Measurements from ENCODE around the gene NFATC1. TPM values are rescaled to one million over a fixed set of nuclear protein-coding genes. Genes with fewer than 3 reads are reported as not detected.
A peak's percentile ranks its signal among the peaks of the same experiment; 100 is the strongest.

The NFATC1 gene
- total RNA-seq, 1 experiment from 2014 or later = 0.10 TPM

DNA sequence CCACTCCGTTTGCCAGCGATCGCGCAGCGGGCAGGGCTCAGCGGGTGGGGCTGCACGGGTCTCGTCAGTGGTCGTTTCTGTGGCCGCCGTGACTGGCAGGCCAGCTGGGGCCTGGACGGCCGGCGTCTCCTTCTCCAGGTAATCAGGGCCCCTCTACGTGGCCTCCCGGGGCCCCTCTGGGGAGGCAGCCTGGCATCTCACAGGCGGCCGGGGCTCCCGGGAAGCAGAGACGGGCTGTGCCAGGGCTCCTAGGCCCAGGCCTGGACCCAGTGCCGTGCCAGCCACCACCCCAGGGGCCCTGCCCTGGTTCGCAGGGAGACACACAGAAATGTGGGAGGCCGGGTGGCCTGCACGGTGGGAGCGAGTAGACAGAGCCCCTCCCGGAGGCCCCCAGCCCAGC is 59.5 kb downstream of the NFATC1 start:
- no peak for DNase-seq (ENCODE audit: low read depth)

DNA sequence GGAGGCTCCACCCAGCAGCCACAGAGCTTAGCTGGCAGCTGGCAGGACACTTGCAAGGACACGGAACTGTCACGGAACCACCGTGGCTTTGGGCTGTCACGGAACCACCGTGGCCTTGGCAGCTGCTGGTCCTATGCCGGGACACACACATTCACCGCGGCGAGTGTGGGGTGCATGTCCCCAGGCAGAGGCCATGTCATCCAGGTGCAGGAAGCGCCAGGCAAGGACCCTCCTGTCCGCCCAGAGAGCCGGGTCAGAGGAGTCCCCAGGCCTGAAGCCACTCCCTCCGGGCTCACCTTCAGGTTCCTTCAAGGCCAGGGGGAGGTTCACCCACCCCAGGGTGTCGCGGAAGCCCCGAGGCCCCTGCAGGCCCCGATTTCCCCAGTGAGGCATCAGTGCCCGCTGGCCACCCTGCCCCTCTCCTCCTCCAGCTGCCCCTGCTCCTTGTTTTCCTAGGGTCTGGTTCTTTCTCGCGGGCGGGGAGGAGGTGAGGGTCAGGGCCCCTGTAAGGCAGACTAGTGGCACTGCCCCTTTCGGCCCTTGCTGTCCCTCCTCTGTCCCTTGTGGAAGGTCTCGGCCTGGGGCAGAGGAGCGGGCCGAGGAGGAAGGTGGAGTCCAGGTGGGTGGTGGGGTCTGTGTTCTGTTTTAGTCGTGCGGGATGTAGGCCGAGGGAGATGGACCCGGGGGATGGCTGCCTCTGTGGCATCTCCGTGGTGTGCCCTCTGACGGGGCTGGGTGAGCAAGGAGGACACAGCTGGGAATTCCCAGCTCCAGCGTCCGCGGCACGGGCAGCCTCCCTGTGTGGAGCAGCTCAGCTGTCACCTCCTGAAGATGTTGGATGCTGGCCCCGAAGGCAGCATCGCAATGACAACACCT is 60.6 kb downstream of the NFATC1 start:
- no peak for DNase-seq (ENCODE audit: low read depth)

GRCh38 chr18:79457239-79457638 is 61.5 kb downstream of the NFATC1 start:
- DNase-seq (ENCODE audit: low read depth) = no peak

GRCh38 chr18:79457652-79458051 is 61.9 kb downstream of the NFATC1 start:
- DNase-seq (ENCODE audit: low read depth) = no peak

DNA sequence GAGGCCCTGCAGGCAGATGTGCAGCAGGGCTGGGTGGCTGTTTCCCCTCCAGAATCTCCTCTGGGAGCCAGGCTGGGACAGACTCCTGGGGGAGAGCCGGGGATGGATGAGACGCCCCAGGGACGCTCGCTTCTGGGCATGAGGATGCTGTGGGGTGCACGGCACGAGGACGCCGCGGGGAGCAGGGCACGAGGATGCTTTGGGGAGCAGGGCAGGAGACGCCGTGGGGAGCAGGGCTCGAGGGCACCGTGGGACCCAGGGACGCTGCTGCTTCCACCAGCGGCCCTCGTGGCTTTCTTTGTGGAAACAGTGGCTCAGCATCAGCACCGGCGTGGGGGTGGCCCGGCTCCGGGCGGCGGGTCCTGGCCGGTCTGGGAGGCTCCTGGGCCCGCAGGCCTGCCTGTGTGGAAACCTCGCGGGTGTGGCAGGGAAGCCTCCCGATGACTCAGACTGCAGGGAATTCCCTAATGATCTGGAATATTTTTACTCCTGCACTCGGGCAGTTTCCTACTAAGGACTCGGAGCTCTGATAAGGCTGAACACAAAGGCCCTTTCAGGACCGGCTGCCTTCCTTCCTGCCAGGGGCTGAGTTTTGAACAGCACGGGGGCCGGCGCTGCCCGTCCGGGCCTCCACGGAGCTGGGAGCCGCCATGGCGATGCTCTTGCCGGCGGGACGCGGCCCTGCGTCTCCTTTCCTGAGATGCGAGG is 62.6 kb downstream of the NFATC1 start:
- DNase-seq (ENCODE audit: low read depth) = peak; percentile 86

GRCh38 chr18:79458917-79459803 is 63.4 kb downstream of the NFATC1 start:
- DNase-seq (ENCODE audit: low read depth) = no peak

- peak; percentile 23 for DNase-seq (ENCODE audit: low read depth)
Measured at GRCh38 chr18:79459946-79460480, 64.3 kb downstream of the NFATC1 start.

GRCh38 chr18:79460481-79461300 is 65.0 kb downstream of the NFATC1 start:
- DNase-seq (ENCODE audit: low read depth) = no peak

DNA sequence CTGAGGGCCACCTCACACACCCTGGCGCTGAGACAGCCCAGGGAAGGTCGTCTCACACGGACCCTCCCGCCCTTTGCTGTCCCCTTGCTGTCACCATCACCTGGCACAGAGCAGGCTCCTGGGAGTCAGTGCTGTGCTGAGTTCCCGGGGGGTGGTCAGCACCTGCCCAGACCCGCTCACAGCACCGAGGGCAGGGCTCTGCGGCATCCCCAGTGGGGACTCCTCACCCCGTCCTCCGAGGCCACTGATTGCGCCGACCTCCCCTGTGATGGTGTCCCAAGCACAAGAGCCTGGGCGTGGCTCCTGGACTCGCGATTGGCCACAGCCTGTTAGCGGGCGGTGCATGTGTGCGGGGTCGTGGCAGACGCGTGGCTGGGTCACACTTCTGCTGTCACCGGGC is 65.9 kb downstream of the NFATC1 start:
- DNase-seq (ENCODE audit: low read depth) = no peak

- no peak for DNase-seq (ENCODE audit: low read depth)
Measured at GRCh38 chr18:79463424-79463960, 67.8 kb downstream of the NFATC1 start.

DNA sequence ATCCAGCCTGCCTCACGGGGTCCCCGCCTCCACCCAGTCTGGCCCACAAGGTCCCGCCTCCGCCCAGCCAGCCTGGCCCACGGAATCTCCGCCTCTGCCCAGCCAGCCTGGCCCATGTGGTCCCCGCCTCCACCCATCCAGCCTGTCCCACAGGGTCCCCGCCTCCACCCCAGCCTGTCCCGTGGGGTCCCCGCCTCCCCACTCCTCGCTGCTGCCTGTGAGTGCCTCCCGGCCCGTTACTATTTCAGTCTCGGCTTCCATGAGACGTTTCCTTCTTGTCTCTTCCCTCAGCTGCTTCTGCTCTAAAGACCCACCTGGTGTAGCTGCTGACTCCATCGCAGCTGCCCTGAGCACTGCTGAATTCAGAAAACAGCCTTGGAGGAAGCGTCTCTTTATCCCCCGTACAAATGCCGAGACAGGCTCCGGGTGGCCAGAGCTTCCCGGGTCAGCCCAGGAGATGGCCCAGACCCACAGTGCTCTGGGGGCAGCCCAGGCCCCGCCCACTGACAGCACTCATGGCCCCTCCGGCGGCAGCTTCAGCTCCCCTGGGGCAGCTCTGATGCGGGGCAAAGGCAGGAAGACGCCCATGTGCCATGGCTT is 69.8 kb downstream of the NFATC1 start:
- DNase-seq (ENCODE audit: low read depth) = no peak

DNA sequence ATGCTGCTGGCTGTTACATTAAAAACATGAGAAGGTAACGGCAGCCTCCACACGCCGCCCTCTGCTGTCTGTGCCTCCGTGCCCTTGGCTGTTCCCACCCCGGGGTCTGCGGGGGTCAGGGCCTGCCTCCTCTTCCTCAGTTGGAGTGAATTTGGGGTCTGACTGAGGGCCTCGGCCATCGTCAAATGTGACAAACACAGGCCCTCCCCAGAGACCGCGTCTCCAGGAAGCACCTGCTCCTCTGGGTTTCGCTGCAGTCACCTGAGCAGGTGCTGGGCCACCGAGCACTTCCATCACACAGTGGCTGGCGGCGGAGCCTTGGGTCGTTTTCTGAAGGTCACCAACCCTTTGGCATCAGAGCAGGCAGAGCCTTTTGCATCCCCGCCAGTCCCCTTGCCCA is 70.9 kb downstream of the NFATC1 start:
- no peak for DNase-seq (ENCODE audit: low read depth)

- DNase-seq (ENCODE audit: low read depth) = no peak
Measured at GRCh38 chr18:79467126-79467525, 71.4 kb downstream of the NFATC1 start.

DNA sequence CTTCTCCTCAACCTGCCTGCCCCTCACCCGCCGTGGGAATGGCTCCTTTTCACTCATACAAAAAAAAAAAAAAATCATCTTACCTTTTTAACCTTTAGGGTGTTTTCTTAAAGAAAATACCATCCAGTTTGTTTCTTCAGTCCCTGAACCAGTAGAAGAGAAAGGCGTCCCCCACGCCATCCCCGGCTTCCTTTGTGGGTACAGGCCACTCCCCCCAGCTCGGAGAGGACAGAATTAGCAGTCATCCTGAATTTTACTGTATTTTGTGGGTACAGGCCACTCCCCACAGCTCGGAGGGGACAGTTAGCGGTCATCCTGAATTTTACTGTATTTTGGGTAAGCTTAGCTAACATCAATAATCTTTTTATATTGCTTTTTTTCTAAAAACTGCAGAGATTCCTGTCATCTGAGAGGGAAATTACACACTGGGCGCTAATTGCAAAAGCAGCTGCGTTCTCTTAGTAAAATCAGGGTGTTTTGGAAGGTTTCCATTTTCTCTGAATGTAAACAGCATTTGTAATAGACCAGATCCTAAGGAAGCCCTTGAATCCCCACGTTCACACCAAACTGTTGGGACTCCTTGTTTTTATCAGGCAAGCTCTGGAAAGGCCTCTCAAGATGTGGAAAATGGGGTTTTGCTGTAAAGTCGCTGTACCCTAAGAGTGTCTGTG is 72.5 kb downstream of the NFATC1 start:
- DNase-seq (ENCODE audit: low read depth) = no peak

DNA sequence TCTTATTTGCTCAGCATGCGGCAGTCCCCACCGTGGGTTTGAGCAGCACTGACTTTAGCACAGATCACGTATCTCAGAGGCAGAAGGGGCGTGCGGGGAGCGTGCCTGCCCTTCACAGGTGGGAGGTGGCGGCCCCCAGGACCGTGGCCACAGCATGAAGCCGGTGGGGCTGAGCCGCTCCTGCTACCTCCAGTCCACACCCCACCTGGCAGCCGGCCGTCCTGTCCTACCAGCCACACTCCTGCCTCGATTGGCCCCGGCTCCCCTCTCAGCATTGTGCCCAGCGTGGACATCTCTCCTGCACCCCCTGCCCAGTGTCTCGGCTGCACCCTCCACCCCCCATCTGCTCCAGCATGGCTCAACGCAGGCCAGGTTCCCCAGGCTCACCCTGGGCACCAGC is 73.6 kb downstream of the NFATC1 start:
- DNase-seq (ENCODE audit: low read depth) = no peak

DNA sequence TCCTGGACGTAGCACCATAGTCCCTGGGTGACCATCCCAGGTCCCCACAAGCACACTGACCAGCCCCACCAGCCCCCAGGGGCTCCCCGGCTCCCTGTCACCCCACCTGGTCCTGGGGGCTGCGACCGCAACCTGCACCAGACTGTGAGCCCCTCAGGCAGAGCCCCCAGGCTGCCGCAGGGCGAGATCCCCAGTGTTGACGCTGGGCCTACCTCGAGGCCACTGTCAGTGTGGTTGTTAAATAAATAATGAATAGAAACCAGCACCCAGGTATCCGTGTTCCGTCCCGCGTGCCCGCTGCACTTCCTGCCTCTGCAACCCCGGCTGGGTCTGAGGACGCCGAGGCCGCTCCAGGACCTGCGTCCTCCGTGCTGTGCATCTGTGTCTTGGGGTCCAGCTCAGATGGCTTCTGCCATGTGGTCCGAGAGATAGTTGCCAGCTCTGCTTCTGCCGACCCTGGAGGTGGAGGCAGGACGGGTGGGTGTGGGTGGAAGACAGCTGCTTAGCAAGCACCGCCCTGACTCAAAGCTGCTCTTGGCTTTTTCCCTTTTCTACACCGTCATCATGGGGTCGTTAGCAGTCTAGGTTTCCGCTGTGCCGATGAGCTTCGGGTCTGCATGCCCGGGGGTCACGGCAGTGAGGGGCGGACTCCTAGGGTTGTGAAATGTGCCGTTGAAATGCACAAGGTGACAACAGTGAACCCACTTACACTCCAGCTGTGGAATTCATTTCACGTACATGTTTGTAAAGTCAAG is 74.2 kb downstream of the NFATC1 start:
- no peak for DNase-seq (ENCODE audit: low read depth)

GRCh38 chr18:79470547-79470946 is 74.8 kb downstream of the NFATC1 start:
- no peak for DNase-seq (ENCODE audit: low read depth)

- no peak for DNase-seq (ENCODE audit: low read depth)
Measured at GRCh38 chr18:79471046-79471445, 75.3 kb downstream of the NFATC1 start.

GRCh38 chr18:79471597-79471996 is 75.9 kb downstream of the NFATC1 start:
- no peak for DNase-seq (ENCODE audit: low read depth)
